HepG2 (cell line): ENCODE measurements around the gene DSN1. TPM values are rescaled to one million over a fixed set of nuclear protein-coding genes. Genes with fewer than 3 reads are reported as not detected.

Experiments used
- ATAC-seq: fragments of 200-7000 bp; cut with Tn5 transposase; 3 replicates; pipeline ENCODE4 v1.9.1; 2020; ENCODE audit warnings: mild to moderate bottlenecking, moderate library complexity
- BruUV-seq: library from RNA; stranded (reverse); fragments of 400-500 nt; replicated peaks from 2 replicates; lab custom pipeline; 2021; lab: Mats Ljungman, UMichigan
- CTCF ChIA-PET: fragments of 300-600 bp; formaldehyde crosslinking; extraction: SDS; loops from one replicate; lab custom pipeline; 2021; ENCODE audit warnings: low total read pairs, inconsistent platforms, low intra/inter-chr PET ratio; lab: Yijun Ruan, JAX
- POLR2A ChIA-PET: fragments of 350-600 bp; sonication (Branson Sonifier 250); formaldehyde crosslinking; loops from one replicate; lab custom pipeline; 2020; ENCODE audit warnings: antibody characterized with exemption, inconsistent platforms; lab: Yijun Ruan, JAX
- DNase-seq: peaks from one replicate; pipeline ENCODE4 v3.0.0-alpha.2; 2015; ENCODE audit warnings: low spot score
- FAIRE-seq: peaks from 3 replicates; lab custom pipeline; 2011; peaks lifted over from hg19 to GRCh38; lab: Jason Lieb, UNC
- H2AFZ ChIP-seq: one replicate; pipeline ENCODE4 v1.6.1; 2011; ENCODE audit warnings: low read length, inconsistent platforms
- H3K27ac ChIP-seq: fragments of 300-600 bp; 3 replicates; pipeline ENCODE4 v1.8.0; 2011; ENCODE audit warnings: mixed run types, mild to moderate bottlenecking, mixed read lengths, low read length, inconsistent platforms; ENCODE audit not compliant: insufficient read depth; ENCODE audit errors: extremely low read length
- H3K27me3 ChIP-seq, 2 experiments: fragments of 200-600 bp in 1 of 2; 2 replicates in 1 of 2; 3 replicates in 1 of 2; pipeline versions ENCODE4 v1.6.0 to v1.8.0; 2011; ENCODE audit warnings: low read length in 2 of 2, mild to moderate bottlenecking in 2 of 2, moderate library complexity in 2 of 2, inconsistent platforms in 1 of 2; ENCODE audit not compliant: insufficient read depth in 2 of 2, control insufficient read depth in 1 of 2
- H3K36me3 ChIP-seq, 2 experiments: fragments of 200-600 bp in 1 of 2; replicated peaks in 1 of 2; 2 replicates in 1 of 2; 3 replicates in 1 of 2; pipeline versions ENCODE4 v1.5.1 to v1.8.0; 2011; ENCODE audit warnings: low read length in 2 of 2, inconsistent platforms in 1 of 2; ENCODE audit not compliant: insufficient read depth in 2 of 2, control insufficient read depth in 1 of 2
- H3K4me1 ChIP-seq: 2 replicates; pipeline ENCODE4 v1.5.1; 2012; ENCODE audit warnings: low read length, inconsistent platforms; ENCODE audit not compliant: insufficient read depth
- H3K4me2 ChIP-seq: 2 replicates; pipeline ENCODE4 v1.6.0; 2011; ENCODE audit warnings: low read depth, low read length, inconsistent platforms
- H3K4me3 ChIP-seq, 3 experiments: fragments of 200-600 bp in 1 of 3; sonication (generic), shearing (Covaris generic) in 1 of 3; replicated peaks in 1 of 3; 2 replicates each; pipeline ENCODE4 v1.5.1; 2011 to 2016; ENCODE audit warnings: low read length in 3 of 3, inconsistent platforms in 2 of 3, low read depth in 2 of 3, mild to moderate bottlenecking in 2 of 3, control low read depth in 1 of 3, mixed read lengths in 1 of 3; ENCODE audit not compliant: insufficient read depth in 1 of 3
- H3K79me2 ChIP-seq: one replicate; pipeline ENCODE4 v1.6.1; 2011; ENCODE audit warnings: low read length, inconsistent platforms; ENCODE audit not compliant: insufficient read depth
- H3K9ac ChIP-seq: 2 replicates; pipeline ENCODE4 v1.6.0; 2011; ENCODE audit warnings: mild to moderate bottlenecking, low read depth, low read length, inconsistent platforms; ENCODE audit not compliant: insufficient read depth
- H3K9me3 ChIP-seq: 2 replicates; pipeline ENCODE4 v1.5.1; 2012; ENCODE audit warnings: mild to moderate bottlenecking, low read length
- H4K20me1 ChIP-seq: 2 replicates; pipeline ENCODE4 v1.6.0; 2011; ENCODE audit warnings: inconsistent platforms, mild to moderate bottlenecking, low read length, moderate library complexity; ENCODE audit not compliant: insufficient read depth
- ADNP ChIP-seq: sonication (generic); formaldehyde crosslinking; IDR thresholded peaks from 2 replicates; pipeline ENCODE4 v1.4.0; 2020; ENCODE audit warnings: missing genetic modification reagents
- AKAP8 ChIP-seq: sonication (generic); formaldehyde crosslinking; IDR thresholded peaks from 2 replicates; pipeline ENCODE4 v1.5.1; 2020; ENCODE audit warnings: mild to moderate bottlenecking, missing genetic modification reagents
- DNMT1 ChIP-seq: sonication (generic); formaldehyde crosslinking; IDR thresholded peaks from 2 replicates; pipeline ENCODE4 v1.5.1; 2020; ENCODE audit warnings: mild to moderate bottlenecking, missing genetic modification reagents
- DNMT3B ChIP-seq: conservative IDR thresholded peaks from 2 replicates; pipeline ENCODE4 v1.6.1; 2016; ENCODE audit warnings: missing biosample characterization, control low read depth
- ETV6 ChIP-seq: sonication (generic); formaldehyde crosslinking; conservative IDR thresholded peaks from 2 replicates; pipeline ENCODE4 v1.4.0; 2020; ENCODE audit warnings: missing genetic modification reagents
- HNRNPK ChIP-seq: fragments of 200-400 bp; formaldehyde crosslinking; IDR thresholded peaks from 2 replicates; pipeline ENCODE4 v1.6.1; 2018; ENCODE audit warnings: low read length, low read depth, moderate library complexity, mild to moderate bottlenecking; ENCODE audit not compliant: poor library complexity, severe bottlenecking
- MLX ChIP-seq: IDR thresholded peaks from 2 replicates; pipeline ENCODE4 v1.6.1; 2016
- TEAD2 ChIP-seq: sonication (generic); formaldehyde crosslinking; IDR thresholded peaks from 2 replicates; pipeline ENCODE4 v1.9.0; 2021; ENCODE audit warnings: missing genetic modification reagents
- TOPORS ChIP-seq: sonication (generic); formaldehyde crosslinking; IDR thresholded peaks from 2 replicates; pipeline ENCODE4 v1.8.0; 2023; ENCODE audit warnings: mild to moderate bottlenecking, missing genetic modification reagents
- ZBTB38 ChIP-seq: sonication (generic); formaldehyde crosslinking; IDR thresholded peaks from 2 replicates; pipeline ENCODE4 v1.5.1; 2020; ENCODE audit warnings: mild to moderate bottlenecking, missing genetic modification reagents
- ZFP36L1 ChIP-seq: sonication (generic); formaldehyde crosslinking; IDR thresholded peaks from 2 replicates; pipeline ENCODE4 v1.8.0; 2022; ENCODE audit warnings: mild to moderate bottlenecking, missing genetic modification reagents, moderate library complexity
- ZMYM2 ChIP-seq: sonication (generic); formaldehyde crosslinking; IDR thresholded peaks from 2 replicates; pipeline ENCODE4 v1.8.0; 2022; ENCODE audit warnings: mild to moderate bottlenecking, missing genetic modification reagents
- ZNF280B ChIP-seq: sonication (generic); formaldehyde crosslinking; IDR thresholded peaks from 2 replicates; pipeline ENCODE4 v1.5.0; 2020; ENCODE audit warnings: missing genetic modification reagents, mild to moderate bottlenecking, borderline replicate concordance
- ZNF34 ChIP-seq: sonication (generic); formaldehyde crosslinking; IDR thresholded peaks from 2 replicates; pipeline ENCODE4 v1.4.0; 2020; ENCODE audit warnings: mild to moderate bottlenecking, missing genetic modification reagents, borderline replicate concordance
- ZNF501 ChIP-seq: sonication (generic); formaldehyde crosslinking; IDR thresholded peaks from 2 replicates; pipeline ENCODE4 v1.5.1; 2020; ENCODE audit warnings: mild to moderate bottlenecking, moderate library complexity, missing genetic modification reagents
- ZNF672 ChIP-seq: sonication (generic); formaldehyde crosslinking; IDR thresholded peaks from 2 replicates; pipeline ENCODE4 v1.8.1; 2022; ENCODE audit warnings: missing genetic modification reagents
- ZNF678 ChIP-seq: sonication (generic); formaldehyde crosslinking; IDR thresholded peaks from 2 replicates; pipeline ENCODE4 v1.4.0; 2020; ENCODE audit warnings: mild to moderate bottlenecking, missing genetic modification reagents
- ZNF687 ChIP-seq: sonication (generic); formaldehyde crosslinking; IDR thresholded peaks from 2 replicates; pipeline ENCODE4 v1.5.1; 2020; ENCODE audit warnings: mild to moderate bottlenecking, missing genetic modification reagents, moderate library complexity
- ZNF75D ChIP-seq: sonication (generic); formaldehyde crosslinking; IDR thresholded peaks from 2 replicates; pipeline ENCODE4 v1.8.1; 2023; ENCODE audit warnings: missing genetic modification reagents, mild to moderate bottlenecking, borderline replicate concordance
- WGBS: methylation state at CpG from one replicate; pipeline ENCODE4 v1.1.6; 2017; ENCODE audit warnings: low lambda C conversion rate; 5-methylcytosine and 5-hydroxymethylcytosine counted together
- in situ Hi-C: cut with HindIII; loops from 2 replicates; pipeline ENCODE4 v1.10.0; 2017; ENCODE audit warnings: low pct_unique_long_range_greater_than_20kb; ENCODE audit not compliant: extremely low pct_ligation_motif_present
- intact Hi-C: fragments of 100-400 bp; cut with micrococcal nuclease; formaldehyde crosslinking; loops from one replicate; pipeline ENCODE4 v1.10.0; 2022; ENCODE audit not compliant: unreplicated experiment
- polyA plus RNA-seq, 8 experiments: library from polyadenylated mRNA; depleted of rRNA in 3 of 8; stranded (reverse) in 7 of 8; unstranded in 1 of 8; fragments of >200 nt; fragmentation: Illumina TruSeq in 4 of 8; extraction: Trizol in 4 of 8; gene quantifications; 2 replicates each; pipeline versions ENCODE4 v1.2.1 to v1.2.3, GENCODE V29; 2011 to 2016; ENCODE audit warnings: low read depth in 4 of 8, missing spikeins in 1 of 8, mixed read lengths in 1 of 8; ENCODE audit not compliant: insufficient read depth in 1 of 8
- total RNA-seq, 5 experiments: library from RNA; depleted of rRNA; stranded (reverse); fragments of >200 nt; fragmentation: Illumina TruSeq; extraction: Trizol; gene quantifications; 2 replicates each; pipeline ENCODE4 v1.2.3, GENCODE V29; 2016; ENCODE audit warnings: low read depth in 1 of 5

Gene DSN1
- total and polyA plus RNA-seq, 2 of the 13 experiments (the other 11 are each of a cell fraction or from before 2014, with no cell fraction given) = 18.7 to 53.7 TPM

GRCh38 chr20:36817496-36817895 lies 43.9 kb upstream of the DSN1 start (continued):
- TF ChIP-seq ZNF687 (CRISPR knock-in tag) (no peak), ZNF75D (CRISPR knock-in tag) (no peak), AKAP8 (CRISPR knock-in tag) (no peak), ZNF678 (CRISPR knock-in tag) (no peak), DNMT3B (CRISPR knock-in tag) (no peak), ZNF34 (no peak), ZNF672 (CRISPR knock-in tag) (no peak)

- BruUV-seq = no TSS peak
- Histone ChIP-seq H4K20me1 (no peaks in the 10 kb centered on the region), H2AFZ (no peak overlapping the region), H3K27ac (no peak overlapping the region), H3K4me1 (no peaks in the 10 kb centered on the region), H3K4me3 (no peak overlapping the region), H3K27me3 (no peaks in the 10 kb centered on the region), H3K9me3 (no peaks in the 10 kb centered on the region), H3K79me2 (no peaks in the 10 kb centered on the region), H3K9ac (no peak overlapping the region), H3K4me2 (no peak overlapping the region), H3K36me3 (peaks cover 24 to 48% of the 10 kb centered on the region in 2 experiments)
- ATAC-seq (peak; percentile 20; the same call in 1 of the 3 replicates), FAIRE-seq (no peak), DNase-seq (no peak)
- ChIA-PET CTCF (no interaction called here), POLR2A (no interaction called here)
- WGBS = 97% methylated on average over 49 of the region's 49 CpGs
- intact Hi-C loops = no loop called here
- in situ Hi-C loops = no loop called here
- TF ChIP-seq ADNP (0 out of 2 replicates have a peak, but pooled peaks have one; percentile 35), ZMYM2 (no peak), TEAD2 (CRISPR knock-in tag) (no peak), ETV6 (CRISPR knock-in tag) (no peak), HNRNPK (no peak), ZFP36L1 (CRISPR knock-in tag) (no peak), ZNF501 (CRISPR knock-in tag) (no peak), ZNF280B (CRISPR knock-in tag) (peak; percentile 47; the same call in 1 of the 2 replicates), MLX (CRISPR knock-in tag) (no peak), TOPORS (CRISPR knock-in tag) (no peak), DNMT1 (peak; percentile 76), ZBTB38 (CRISPR knock-in tag) (peak; percentile 80)
Observed at GRCh38 chr20:36815454-36816091, 42.0 kb upstream of the DSN1 start.
